Epithelial cell of prostate (primary cell): ENCODE measurements around the gene GOLGB1.
A peak's percentile ranks its signal among the peaks of the same experiment; 100 is the strongest.
"Not testable (repeated sequence)": the region's sequence is repeated elsewhere in the genome, so short reads cannot be mapped to it uniquely, and the experiment has no call there.

Experiments
- DNase-seq: peaks from one replicate; pipeline ENCODE4 v3.0.0-alpha.2; 2011; ENCODE audit warnings: low read depth, low spot score
- H3K27ac ChIP-seq: fragments of 450-650 bp; 2 replicates; pipeline ENCODE4 v1.5.1; 2017; ENCODE audit warnings: mild to moderate bottlenecking

Gene GOLGB1

DNA sequence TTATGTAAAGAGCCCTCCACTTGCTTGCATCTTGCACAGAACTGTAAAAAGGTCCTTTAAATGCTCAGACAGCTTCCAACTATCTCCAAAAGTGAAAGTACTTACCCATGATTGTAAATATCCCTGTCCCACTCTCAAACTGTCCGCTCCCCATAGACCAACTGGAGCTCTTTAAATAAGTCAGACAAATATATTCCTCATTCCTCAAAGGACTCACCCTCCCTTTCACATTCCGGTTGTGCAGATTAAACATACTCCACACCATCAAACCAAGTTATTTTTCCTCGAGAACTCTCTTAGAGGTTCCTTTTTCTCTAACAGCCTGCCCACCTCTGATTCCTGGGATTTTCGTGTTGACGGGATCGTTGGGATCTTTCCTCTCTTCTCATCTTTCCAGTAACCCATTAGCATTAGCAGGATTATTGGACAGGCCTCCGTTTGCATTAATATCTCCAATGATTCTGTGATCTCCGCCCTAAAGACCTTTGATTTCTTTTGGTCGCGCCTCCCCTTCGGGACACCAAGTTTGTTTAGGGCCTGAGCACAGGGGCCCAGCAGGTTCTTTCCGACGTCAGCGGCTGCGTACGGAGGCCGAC is 763 bp downstream of the GOLGB1 start:
- no peak for DNase-seq
- H3K27ac ChIP-seq, result peak overlapping the region; percentile 87

- no peak overlapping the region for H3K27ac ChIP-seq
- DNase-seq, result no peak
These were observed 1.6 kb downstream of the GOLGB1 start for GRCh38 chr3:121747976-121748375.

DNA sequence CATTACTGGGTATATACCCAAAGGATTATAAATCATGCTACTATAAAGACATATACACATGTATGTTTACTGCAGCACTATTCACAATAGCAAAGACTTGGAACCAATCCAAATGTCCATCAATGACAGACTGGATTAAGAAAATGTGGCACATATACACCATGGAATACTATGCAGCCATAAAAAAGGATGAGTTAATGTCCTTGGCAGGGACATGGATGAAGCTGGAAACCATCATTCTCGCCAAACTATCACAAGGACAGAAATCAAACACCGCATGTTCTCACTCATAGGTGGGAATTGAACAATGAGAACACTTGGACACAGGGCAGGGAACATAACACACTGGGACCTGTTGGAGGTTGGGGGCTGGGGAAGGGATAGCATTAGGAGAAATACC is 6.4 kb downstream of the GOLGB1 start:
- not testable (repeated sequence) for DNase-seq, H3K27ac ChIP-seq

DNA sequence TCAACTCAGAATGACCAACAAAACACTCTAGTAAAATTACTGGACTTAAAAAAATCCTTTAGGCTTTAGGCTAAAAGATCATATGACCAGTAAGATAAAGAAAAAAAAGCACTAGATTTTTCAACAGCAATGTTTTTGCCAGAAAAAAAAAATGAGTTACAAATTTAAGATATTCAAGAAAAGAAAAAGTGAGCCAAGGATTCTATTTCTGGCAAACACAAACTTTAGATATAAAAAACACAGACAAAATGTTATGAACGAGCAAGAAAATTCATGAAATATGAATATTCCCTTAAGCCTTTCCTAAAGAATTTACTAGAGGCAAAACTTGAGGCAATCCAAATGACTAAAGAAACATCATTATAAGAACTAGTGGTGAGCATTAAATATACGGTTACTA is 8.6 kb downstream of the GOLGB1 start:
- no peak for DNase-seq
- no peak overlapping the region for H3K27ac ChIP-seq

- no peak overlapping the region for H3K27ac ChIP-seq
- DNase-seq, result no peak
These were observed 9.6 kb downstream of the GOLGB1 start for GRCh38 chr3:121739902-121740301.

- no peak overlapping the region for H3K27ac ChIP-seq
- DNase-seq, result no peak
These were observed 11.9 kb downstream of the GOLGB1 start for GRCh38 chr3:121737644-121738043.

GRCh38 chr3:121736112-121736511 is 13.4 kb downstream of the GOLGB1 start:
- H3K27ac ChIP-seq, result no peak overlapping the region
- DNase-seq, result no peak

- DNase-seq, result no peak
- H3K27ac ChIP-seq, result peak overlapping the region; percentile 32
These were observed 14.4 kb downstream of the GOLGB1 start for GRCh38 chr3:121735047-121735696.

GRCh38 chr3:121730940-121731687 is 18.4 kb downstream of the GOLGB1 start:
- DNase-seq, result peak; percentile 10
- peak overlapping the region; percentile 56 for H3K27ac ChIP-seq

- no peak for DNase-seq
- no peak overlapping the region for H3K27ac ChIP-seq
These were observed 25.4 kb downstream of the GOLGB1 start for GRCh38 chr3:121724130-121724529.

- no peak overlapping the region for H3K27ac ChIP-seq
- no peak for DNase-seq
These were observed 26.1 kb downstream of the GOLGB1 start for GRCh38 chr3:121723485-121723884.

DNA sequence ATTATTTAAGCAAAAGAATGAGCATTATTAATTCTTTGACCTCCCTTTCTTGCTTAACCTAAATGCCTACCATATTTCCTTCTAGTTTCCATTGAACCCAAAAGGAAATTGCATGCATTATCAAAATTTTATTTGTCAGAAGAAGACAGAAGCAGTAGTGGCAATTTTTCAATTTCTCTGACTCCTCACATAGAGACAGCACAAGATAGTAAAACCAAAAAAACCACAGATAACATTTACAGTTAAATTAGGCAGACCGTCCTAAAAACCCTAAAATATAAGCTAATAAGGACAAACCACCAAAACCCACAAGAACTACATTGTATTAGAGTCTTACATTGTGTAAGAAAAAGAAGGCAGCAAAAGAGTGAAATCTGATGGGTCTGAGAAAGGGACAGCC is 27.1 kb downstream of the GOLGB1 start:
- DNase-seq, result no peak

GRCh38 chr3:121720163-121720562 is 29.4 kb downstream of the GOLGB1 start:
- H3K27ac ChIP-seq, result no peak overlapping the region
- no peak for DNase-seq

More for the DNA sequence above, 27.1 kb downstream of the GOLGB1 start:
- no peak overlapping the region for H3K27ac ChIP-seq

DNA sequence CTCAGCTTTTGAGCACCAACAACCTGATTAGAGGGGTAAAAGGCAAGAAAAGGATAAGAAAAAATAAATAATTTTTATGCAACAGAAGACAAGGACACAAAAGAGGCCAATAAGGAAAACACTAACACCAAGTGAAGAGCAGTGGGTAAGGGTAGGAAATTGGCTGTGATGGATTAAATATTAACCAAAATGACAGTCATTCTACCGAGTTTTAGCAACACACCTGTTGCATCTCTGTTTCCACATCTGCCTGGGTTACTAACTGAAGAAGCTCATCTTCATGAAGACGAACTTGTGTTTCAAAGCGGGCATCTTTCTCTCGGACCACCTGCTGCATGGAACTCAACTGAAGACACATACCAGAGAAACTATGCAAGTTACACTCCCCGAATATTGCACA is 30.1 kb downstream of the GOLGB1 start:
- no peak for DNase-seq
- H3K27ac ChIP-seq, result no peak overlapping the region

GRCh38 chr3:121718205-121718846 is 31.2 kb downstream of the GOLGB1 start:
- no peak for DNase-seq

GRCh38 chr3:121710347-121710746 is 39.2 kb downstream of the GOLGB1 start:
- no peak overlapping the region for H3K27ac ChIP-seq
- DNase-seq, result no peak

More at GRCh38 chr3:121718205-121718846, 31.2 kb downstream of the GOLGB1 start:
- no peak overlapping the region for H3K27ac ChIP-seq

DNA sequence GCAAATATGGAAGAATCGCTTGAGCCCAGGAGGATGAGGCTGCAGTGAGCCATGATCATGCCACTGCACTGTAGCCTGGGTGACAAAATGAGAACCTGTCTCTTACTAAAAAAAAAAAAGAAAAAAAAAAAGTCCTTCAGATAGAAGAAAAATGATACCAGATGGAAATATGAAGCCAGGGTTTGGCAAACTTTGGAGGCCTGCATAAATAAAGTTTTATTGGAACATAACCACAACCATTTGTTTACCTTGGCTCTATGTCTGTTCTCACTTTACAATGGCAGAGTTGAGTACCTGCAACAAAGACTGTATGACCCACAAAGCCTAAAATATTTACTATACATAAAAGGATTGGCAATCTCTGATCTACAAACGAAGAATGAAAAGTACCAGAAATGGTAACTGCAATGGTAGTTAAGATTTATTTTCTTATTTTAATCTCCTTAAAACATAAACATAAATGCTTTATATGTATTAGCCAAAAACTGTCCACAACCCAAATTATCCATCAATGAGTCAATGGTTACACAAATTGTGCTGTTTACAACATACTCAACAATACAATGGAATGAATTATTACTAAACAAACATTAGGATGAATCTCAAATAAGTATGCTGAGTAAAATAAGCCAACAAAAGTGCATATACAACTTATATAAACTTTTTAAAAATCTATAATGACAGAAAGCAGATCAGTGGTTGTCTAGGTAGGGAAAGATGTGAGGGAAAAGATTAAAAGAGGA is 41.8 kb downstream of the GOLGB1 start:
- H3K27ac ChIP-seq, result no peak overlapping the region
- DNase-seq, result peak; percentile 8

- DNase-seq, result no peak
- H3K27ac ChIP-seq, result no peak overlapping the region
These were observed 44.0 kb downstream of the GOLGB1 start for GRCh38 chr3:121705541-121705940.

- no peak for DNase-seq
- H3K27ac ChIP-seq, result no peak overlapping the region
These were observed 45.6 kb downstream of the GOLGB1 start for GRCh38 chr3:121703973-121704372.

- no peak for DNase-seq
- no peak overlapping the region for H3K27ac ChIP-seq
These were observed 50.6 kb downstream of the GOLGB1 start for GRCh38 chr3:121698901-121699300.
